Stimulated activated naive B cell treated with anti-CD40 and anti-IgM and Interleukin-4, amounts not matched to agents 10 μg/mL and 1 μg/mL and 100 μg/mL, for 72 hours (primary cell): Measurements from ENCODE around the gene GNG8.
A peak's percentile ranks its signal among the peaks of the same experiment; 100 is the strongest.

Experiments
- ATAC-seq, 2 donors: fragments of 150-1000 bp; cut with Tn5 transposase; replicated peaks; 2 replicates each; pipeline ENCODE4 v1.10.0; 2021; ENCODE audit warnings: moderate library complexity in 1 of 2
- DNase-seq: peaks from one replicate; pipeline ENCODE4 v3.0.0; 2021
- H3K27ac Mint-ChIP-seq: one replicate; pipeline ENCODE4 v1.8.0; 2022; ENCODE audit warnings: mild to moderate bottlenecking, mixed read lengths
- H3K27me3 Mint-ChIP-seq, 2 donors: one replicate each; pipeline ENCODE4 v1.8.0; 2022; ENCODE audit warnings: mixed read lengths in 2 of 2
- H3K36me3 Mint-ChIP-seq, 2 donors: one replicate each; pipeline ENCODE4 v1.8.0; 2022; ENCODE audit warnings: mixed read lengths in 2 of 2, mild to moderate bottlenecking in 1 of 2
- H3K4me1 Mint-ChIP-seq, 2 donors: one replicate each; pipeline ENCODE4 v1.8.0; 2022; ENCODE audit warnings: mixed read lengths in 2 of 2, mild to moderate bottlenecking in 1 of 2
- H3K4me3 Mint-ChIP-seq, 2 donors: one replicate each; pipeline ENCODE4 v1.8.0; 2022; ENCODE audit warnings: mild to moderate bottlenecking in 2 of 2, mixed read lengths in 2 of 2, moderate library complexity in 1 of 2
- H3K9me3 Mint-ChIP-seq, 2 donors: one replicate each; pipeline ENCODE4 v1.8.0; 2022; ENCODE audit warnings: mixed read lengths in 2 of 2, mild to moderate bottlenecking in 1 of 2

Gene GNG8

GRCh38 chr19:46607448-46607841 lies 28.6 kb downstream of the GNG8 start:
- H3K36me3 Mint-ChIP-seq: peaks cover 52 to 68% of the 10 kb centered on the region in 2 donors
- peaks cover 46 to 52% of the 10 kb centered on the region in 2 donors for H3K4me1 Mint-ChIP-seq
- H3K27ac Mint-ChIP-seq: peak overlapping the region; percentile 65
- DNase-seq (no peak), ATAC-seq (no peak)
- no peaks in the 10 kb centered on the region for H3K27me3 Mint-ChIP-seq
- no peaks in the 10 kb centered on the region for H3K9me3 Mint-ChIP-seq
- no peak overlapping the region for H3K4me3 Mint-ChIP-seq

- ATAC-seq: no peak
- Mint-ChIP-seq H3K27ac (peak overlapping the region; percentile 1), H3K27me3 (no peaks in the 10 kb centered on the region), H3K4me3 (no peak overlapping the region), H3K36me3 (peaks cover 55 to 72% of the 10 kb centered on the region in 2 donors), H3K9me3 (no peaks in the 10 kb centered on the region), H3K4me1 (peaks cover 45 to 52% of the 10 kb centered on the region in 2 donors)
- no peak for DNase-seq
Measured at GRCh38 chr19:46606681-46607447, 29.1 kb downstream of the GNG8 start.

- DNase-seq (no peak), ATAC-seq (no peak)
- H3K36me3 Mint-ChIP-seq: peaks cover 54 to 68% of the 10 kb centered on the region in 2 donors
- no peaks in the 10 kb centered on the region for H3K27me3 Mint-ChIP-seq
- peaks cover 37 to 44% of the 10 kb centered on the region in 2 donors for H3K4me1 Mint-ChIP-seq
- no peak overlapping the region for H3K4me3 Mint-ChIP-seq
- no peak overlapping the region for H3K27ac Mint-ChIP-seq
- H3K9me3 Mint-ChIP-seq: no peaks in the 10 kb centered on the region
Measured at GRCh38 chr19:46606019-46606418, 30.0 kb downstream of the GNG8 start.

- no peak overlapping the region for H3K27ac Mint-ChIP-seq
- H3K4me1 Mint-ChIP-seq: peaks cover 30 to 38% of the 10 kb centered on the region in 2 donors
- H3K27me3 Mint-ChIP-seq: no peaks in the 10 kb centered on the region
- no peak for DNase-seq
- H3K4me3 Mint-ChIP-seq: no peak overlapping the region
- H3K36me3 Mint-ChIP-seq: peaks cover 50 to 66% of the 10 kb centered on the region in 2 donors
- ATAC-seq: no peak
- no peaks in the 10 kb centered on the region for H3K9me3 Mint-ChIP-seq
Measured at GRCh38 chr19:46605356-46605821, 30.6 kb downstream of the GNG8 start.

GRCh38 chr19:46604781-46605355 lies 31.1 kb downstream of the GNG8 start:
- Mint-ChIP-seq H3K36me3 (peaks cover 47 to 60% of the 10 kb centered on the region in 2 donors), H3K4me1 (peaks cover 32 to 37% of the 10 kb centered on the region in 2 donors), H3K4me3 (no peak overlapping the region), H3K9me3 (peaks cover 0 to under 1% of the 10 kb centered on the region in 2 donors), H3K27me3 (no peaks in the 10 kb centered on the region), H3K27ac (peak overlapping the region; percentile 20)
- DNase-seq: no peak
- no peak for ATAC-seq

GRCh38 chr19:46603752-46604231 lies 32.2 kb downstream of the GNG8 start:
- ATAC-seq: no peak
- H3K4me3 Mint-ChIP-seq: peak overlapping the region; percentile 96 to 99
- no peak overlapping the region for H3K27ac Mint-ChIP-seq
- no peaks in the 10 kb centered on the region for H3K27me3 Mint-ChIP-seq
- DNase-seq: no peak
- peaks cover 2 to 4% of the 10 kb centered on the region in 2 donors for H3K9me3 Mint-ChIP-seq
- peaks cover 29 to 40% of the 10 kb centered on the region in 2 donors for H3K4me1 Mint-ChIP-seq
- peaks cover 39 to 50% of the 10 kb centered on the region in 2 donors for H3K36me3 Mint-ChIP-seq

- DNase-seq (no peak), ATAC-seq (no peak)
- Mint-ChIP-seq H3K27me3 (no peaks in the 10 kb centered on the region), H3K36me3 (peaks cover 37 to 49% of the 10 kb centered on the region in 2 donors), H3K4me3 (peak overlapping the region; percentile 96 to 99), H3K27ac (peak overlapping the region; percentile 81), H3K9me3 (peaks cover 7 to 8% of the 10 kb centered on the region in 2 donors), H3K4me1 (peaks cover 29 to 40% of the 10 kb centered on the region in 2 donors)
Measured at GRCh38 chr19:46603195-46603637, 32.8 kb downstream of the GNG8 start.

- H3K27ac Mint-ChIP-seq: peak overlapping the region; percentile 93
- H3K9me3 Mint-ChIP-seq: peaks cover 10% of the 10 kb centered on the region in 2 donors
- ATAC-seq (no peak), DNase-seq (no peak)
- H3K27me3 Mint-ChIP-seq: no peaks in the 10 kb centered on the region
- peaks cover 29 to 40% of the 10 kb centered on the region in 2 donors for H3K4me1 Mint-ChIP-seq
- H3K4me3 Mint-ChIP-seq: peak overlapping the region; percentile 96 to 99
- peaks cover 31 to 45% of the 10 kb centered on the region in 2 donors for H3K36me3 Mint-ChIP-seq
Measured at GRCh38 chr19:46602392-46603194, 33.4 kb downstream of the GNG8 start.

GRCh38 chr19:46601318-46602224 lies 34.4 kb downstream of the GNG8 start, which contains the start of gene CALM3:
CALM3 (plus strand) TSS chr19:46601330; CDS start chr19:46601435, 105 bp downstream.
- Mint-ChIP-seq H3K36me3 (peaks cover 24 to 35% of the 10 kb centered on the region in 2 donors), H3K4me3 (peak within 1 kb of the TSS; percentile 96 to 99), H3K9me3 (peaks cover 10% of the 10 kb centered on the region in 2 donors), H3K27me3 (no peaks in the 10 kb centered on the region), H3K27ac (peak within 1 kb of the TSS; percentile 100), H3K4me1 (peaks cover 29 to 40% of the 10 kb centered on the region in 2 donors)
- DNase-seq: no peak
- ATAC-seq: no peak

- DNase-seq (peak; percentile 95), ATAC-seq (peak; percentile 88 to 89)
- Mint-ChIP-seq H3K27me3 (no peaks in the 10 kb centered on the region), H3K36me3 (peaks cover 16 to 29% of the 10 kb centered on the region in 2 donors), H3K4me1 (peaks cover 24 to 35% of the 10 kb centered on the region in 2 donors), H3K27ac (peak overlapping the region; percentile 100), H3K4me3 (peak overlapping the region; percentile 96 to 99), H3K9me3 (peaks cover 10% of the 10 kb centered on the region in 2 donors)
Measured at GRCh38 chr19:46600384-46601317, 35.4 kb downstream of the GNG8 start.

GRCh38 chr19:46599716-46600373 lies 36.2 kb downstream of the GNG8 start:
- no peaks in the 10 kb centered on the region for H3K27me3 Mint-ChIP-seq
- peaks cover 14 to 29% of the 10 kb centered on the region in 2 donors for H3K36me3 Mint-ChIP-seq
- H3K4me1 Mint-ChIP-seq: peaks cover 24 to 35% of the 10 kb centered on the region in 2 donors
- peak overlapping the region; percentile 96 to 99 for H3K4me3 Mint-ChIP-seq
- H3K9me3 Mint-ChIP-seq: peaks cover 10% of the 10 kb centered on the region in 2 donors
- H3K27ac Mint-ChIP-seq: peak overlapping the region; percentile 100
- ATAC-seq (no peak), DNase-seq (no peak)

- Mint-ChIP-seq H3K4me1 (peaks cover 20 to 24% of the 10 kb centered on the region in 2 donors), H3K9me3 (peaks cover 10% of the 10 kb centered on the region in 2 donors), H3K27me3 (no peaks in the 10 kb centered on the region), H3K4me3 (no peak overlapping the region), H3K36me3 (peaks cover 14 to 28% of the 10 kb centered on the region in 2 donors), H3K27ac (no peak overlapping the region)
- DNase-seq (no peak), ATAC-seq (no peak)
Measured at GRCh38 chr19:46598372-46598917, 37.6 kb downstream of the GNG8 start.
